KMS-11 (cell line): Measurements from ENCODE around the gene BOD1.

Experiments used
- H2AFZ ChIP-seq: fragments of 200-600 bp; sonication (generic); 2 replicates; pipeline ENCODE4 v1.6.1; 2016; ENCODE audit warnings: antibody characterized with exemption, mixed run types, low read depth
- H3K27ac ChIP-seq: fragments of 200-600 bp; sonication (generic); 2 replicates; pipeline ENCODE4 v1.6.1; 2016; ENCODE audit warnings: mild to moderate bottlenecking, mixed run types
- H3K27me3 ChIP-seq: fragments of 200-600 bp; sonication (generic); 2 replicates; pipeline ENCODE4 v1.6.1; 2017; ENCODE audit warnings: mild to moderate bottlenecking, low read depth, mixed run types, moderate library complexity; ENCODE audit not compliant: insufficient read depth
- H3K36me3 ChIP-seq: fragments of 200-600 bp; sonication (generic); 2 replicates; pipeline ENCODE4 v1.6.1; 2017; ENCODE audit warnings: mild to moderate bottlenecking, mixed run types; ENCODE audit not compliant: insufficient read depth
- H3K4me1 ChIP-seq: fragments of 200-600 bp; sonication (generic); 2 replicates; pipeline ENCODE4 v1.6.1; 2016; ENCODE audit warnings: mild to moderate bottlenecking, low read depth, mixed run types; ENCODE audit not compliant: poor library complexity, severe bottlenecking
- H3K4me2 ChIP-seq: fragments of 200-600 bp; sonication (generic); 2 replicates; pipeline ENCODE4 v1.7.0; 2016; ENCODE audit warnings: mild to moderate bottlenecking, mixed run types
- H3K4me3 ChIP-seq: fragments of 200-600 bp; sonication (generic); IDR thresholded peaks from 2 replicates; pipeline ENCODE4 v1.6.1; 2017; ENCODE audit warnings: low read depth, low read length, mixed read lengths; ENCODE audit not compliant: insufficient read depth
- H3K79me2 ChIP-seq: fragments of 200-600 bp; sonication (generic); 2 replicates; pipeline ENCODE4 v1.6.1; 2016; ENCODE audit warnings: low read depth, mixed run types; ENCODE audit not compliant: insufficient read depth
- H3K9ac ChIP-seq: fragments of 200-600 bp; sonication (generic); 2 replicates; pipeline ENCODE4 v1.6.1; 2016; ENCODE audit warnings: mild to moderate bottlenecking, mixed run types
- H4K20me1 ChIP-seq: fragments of 200-600 bp; sonication (generic); 2 replicates; pipeline ENCODE4 v1.6.1; 2016; ENCODE audit warnings: mild to moderate bottlenecking, mixed run types; ENCODE audit not compliant: insufficient read depth
- CTCF ChIP-seq: fragments of 200-600 bp; sonication (generic); conservative IDR thresholded peaks from 2 replicates; pipeline ENCODE4 v1.6.1; 2017; ENCODE audit warnings: low read depth, mild to moderate bottlenecking, antibody characterized with exemption, low read length, moderate library complexity, mixed read lengths

Gene BOD1

DNA sequence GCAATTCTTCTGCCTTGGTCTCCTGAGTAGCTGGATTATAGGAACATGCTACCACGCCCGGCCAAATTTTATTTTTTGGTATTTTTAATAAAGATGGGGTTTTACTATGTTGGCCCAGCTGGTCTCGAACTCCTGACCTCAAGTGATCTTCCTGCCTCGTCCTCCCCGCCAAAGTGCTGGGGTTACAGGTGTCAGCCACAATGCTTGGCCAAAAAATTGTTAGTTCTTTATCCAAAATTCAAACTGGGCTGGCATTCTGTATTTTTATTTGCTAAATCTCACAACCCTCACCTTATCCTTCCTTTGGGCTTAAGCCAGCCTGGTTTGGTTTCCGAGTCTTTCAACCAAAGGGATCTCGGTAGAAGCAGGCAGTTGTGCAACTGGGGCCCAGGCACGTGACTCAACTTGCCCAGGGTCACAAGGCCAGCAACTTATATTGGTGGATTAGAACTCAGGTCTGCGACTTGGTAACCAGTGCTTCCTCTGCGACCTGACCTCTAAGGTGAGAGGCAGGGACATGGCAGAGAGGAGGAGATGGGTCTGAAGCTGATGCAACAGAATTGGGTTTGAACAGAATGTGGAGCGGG, 26.5 kb upstream of the BOD1 start:
- no peaks in the 10 kb centered on the region for H3K79me2 ChIP-seq
- no peaks in the 10 kb centered on the region for H4K20me1 ChIP-seq
- H3K9ac ChIP-seq = no peak overlapping the region
- no peak for TF ChIP-seq CTCF
- no peak overlapping the region for H3K4me2 ChIP-seq
- no peak overlapping the region for H3K27ac ChIP-seq
- no peaks in the 10 kb centered on the region for H3K27me3 ChIP-seq
- H3K4me3 ChIP-seq = no peak overlapping the region
- H2AFZ ChIP-seq = no peak overlapping the region
- no peaks in the 10 kb centered on the region for H3K36me3 ChIP-seq
- no peaks in the 10 kb centered on the region for H3K4me1 ChIP-seq

- Histone ChIP-seq H3K9ac (no peak overlapping the region), H3K36me3 (no peaks in the 10 kb centered on the region), H3K4me3 (no peak overlapping the region), H4K20me1 (no peaks in the 10 kb centered on the region), H3K4me1 (no peaks in the 10 kb centered on the region), H2AFZ (no peak overlapping the region), H3K4me2 (no peak overlapping the region), H3K27ac (no peak overlapping the region), H3K27me3 (no peaks in the 10 kb centered on the region), H3K79me2 (no peaks in the 10 kb centered on the region)
- TF ChIP-seq CTCF = no peak
Measured at GRCh38 chr5:173642191-173642816, 25.9 kb upstream of the BOD1 start.

GRCh38 chr5:173640156-173640804, 23.8 kb upstream of the BOD1 start:
- H3K9ac ChIP-seq = no peak overlapping the region
- no peaks in the 10 kb centered on the region for H3K79me2 ChIP-seq
- no peaks in the 10 kb centered on the region for H3K27me3 ChIP-seq
- no peak for TF ChIP-seq CTCF
- H3K36me3 ChIP-seq = no peaks in the 10 kb centered on the region
- no peak overlapping the region for H3K4me2 ChIP-seq
- no peaks in the 10 kb centered on the region for H4K20me1 ChIP-seq
- no peak overlapping the region for H2AFZ ChIP-seq
- no peak overlapping the region for H3K27ac ChIP-seq
- H3K4me1 ChIP-seq = no peaks in the 10 kb centered on the region
- H3K4me3 ChIP-seq = no peak overlapping the region

- Histone ChIP-seq H2AFZ (no peak overlapping the region), H3K4me1 (no peaks in the 10 kb centered on the region), H3K27me3 (no peaks in the 10 kb centered on the region), H3K4me2 (no peak overlapping the region), H3K9ac (no peak overlapping the region), H3K36me3 (no peaks in the 10 kb centered on the region), H3K4me3 (no peak overlapping the region), H4K20me1 (no peaks in the 10 kb centered on the region), H3K27ac (no peak overlapping the region), H3K79me2 (no peaks in the 10 kb centered on the region)
- TF ChIP-seq CTCF = no peak
Measured at GRCh38 chr5:173638126-173639040, 21.9 kb upstream of the BOD1 start.
